HG02938 (cell line): ENCODE measurements around the gene TIMM17B.

Experiments used
- ATAC-seq: cut with Tn5 transposase; IDR thresholded peaks from one replicate; pipeline ENCODE4 v1.9.1; 2021; ENCODE audit warnings: mild to moderate bottlenecking, moderate library complexity; ENCODE audit not compliant: unreplicated experiment

Gene TIMM17B

GRCh38 chrX:48919360-48919841 is 21.8 kb upstream of the TIMM17B start:
- no peak for ATAC-seq

GRCh38 chrX:48918643-48919340 is 21.2 kb upstream of the TIMM17B start, which contains the start of gene PIM2:
PIM2 (minus strand) TSS chrX:48919024; CDS start chrX:48918834, 190 bp downstream.
- ATAC-seq, result peak; percentile 73

- no peak for ATAC-seq
Observed at GRCh38 chrX:48918301-48918642, 20.7 kb upstream of the TIMM17B start.

GRCh38 chrX:48917139-48918001 is 19.8 kb upstream of the TIMM17B start:
- ATAC-seq, result peak; percentile 41

GRCh38 chrX:48914593-48915493 is 17.3 kb upstream of the TIMM17B start:
- no peak for ATAC-seq

GRCh38 chrX:48913605-48914366 is 16.2 kb upstream of the TIMM17B start:
- ATAC-seq, result no peak

GRCh38 chrX:48911412-48912182 is 14.0 kb upstream of the TIMM17B start, which contains the start of gene SLC35A2:
SLC35A2 (minus strand) TSS chrX:48911646; CDS start chrX:48911636, 10 bp downstream.
- ATAC-seq, result peak; percentile 64

GRCh38 chrX:48910926-48911411 is 13.4 kb upstream of the TIMM17B start:
- peak; percentile 4 for ATAC-seq

- no peak for ATAC-seq
Observed at GRCh38 chrX:48909703-48910294, 12.2 kb upstream of the TIMM17B start.

- no peak for ATAC-seq
Observed at GRCh38 chrX:48908600-48908999, 11.0 kb upstream of the TIMM17B start.

- no peak for ATAC-seq
Observed at GRCh38 chrX:48905090-48905790, 7.7 kb upstream of the TIMM17B start.

- no peak for ATAC-seq
Observed at GRCh38 chrX:48904626-48905025, 7.1 kb upstream of the TIMM17B start.

GRCh38 chrX:48904180-48904579 is 6.6 kb upstream of the TIMM17B start:
- ATAC-seq, result no peak

GRCh38 chrX:48903290-48903689 is 5.7 kb upstream of the TIMM17B start:
- no peak for ATAC-seq

GRCh38 chrX:48902776-48903175 is 5.2 kb upstream of the TIMM17B start:
- no peak for ATAC-seq

- no peak for ATAC-seq
Observed at GRCh38 chrX:48902135-48902534, 4.6 kb upstream of the TIMM17B start.

GRCh38 chrX:48901069-48901468 is 3.5 kb upstream of the TIMM17B start:
- no peak for ATAC-seq

GRCh38 chrX:48899078-48899410 is 1.5 kb upstream of the TIMM17B start:
- no peak for ATAC-seq
